NOMO-1 (cell line): Measurements from ENCODE around the gene MED13L.
A peak's percentile ranks its signal among the peaks of the same experiment; 100 is the strongest.

Experiments used
- DNase-seq, 2 experiments: peaks; one replicate each; lab custom pipeline; 2025; ENCODE audit not compliant: unreplicated experiment in 2 of 2; lab: John Stamatoyannopoulos, UW

The MED13L gene

GRCh38 chr12:116101991-116102390, 175.5 kb downstream of the MED13L start:
- DNase-seq, result no peak

DNA sequence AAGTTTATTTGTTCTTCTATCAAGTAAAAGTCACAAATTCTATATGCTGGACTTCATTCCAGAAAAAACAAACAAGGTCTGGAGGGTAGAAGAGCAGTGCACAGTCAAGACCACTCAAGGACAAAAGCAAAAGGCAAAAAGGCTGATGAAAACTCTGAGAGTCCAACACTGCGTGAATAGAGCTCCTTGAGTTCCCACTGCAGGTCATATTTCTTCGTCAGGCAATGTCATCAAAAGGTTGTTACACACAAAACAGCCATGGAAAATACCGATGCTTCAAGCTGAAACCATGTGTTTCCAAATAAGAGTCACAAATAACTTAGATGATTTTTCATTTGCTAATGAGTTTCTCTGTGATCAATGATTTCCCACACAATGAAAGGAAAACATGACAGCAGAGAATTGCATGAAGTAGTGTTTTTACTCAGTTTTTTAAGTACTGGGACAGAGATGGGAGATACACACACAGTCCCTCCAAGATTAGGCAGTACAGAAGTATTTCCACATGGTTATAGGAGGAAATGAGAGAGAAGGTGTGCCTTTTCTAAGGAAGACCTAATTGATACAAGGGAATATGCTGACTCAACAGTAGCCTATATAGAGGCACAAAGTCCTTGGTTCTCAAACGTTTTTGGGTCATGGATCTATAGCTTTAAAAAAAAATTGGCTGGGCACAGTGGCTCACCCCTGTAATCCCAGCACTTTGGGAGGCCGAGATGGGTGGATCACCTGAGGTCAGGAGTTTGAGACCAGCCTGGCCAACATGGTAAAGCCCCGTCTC, 177.7 kb downstream of the MED13L start:
- DNase-seq, result no peak

DNA sequence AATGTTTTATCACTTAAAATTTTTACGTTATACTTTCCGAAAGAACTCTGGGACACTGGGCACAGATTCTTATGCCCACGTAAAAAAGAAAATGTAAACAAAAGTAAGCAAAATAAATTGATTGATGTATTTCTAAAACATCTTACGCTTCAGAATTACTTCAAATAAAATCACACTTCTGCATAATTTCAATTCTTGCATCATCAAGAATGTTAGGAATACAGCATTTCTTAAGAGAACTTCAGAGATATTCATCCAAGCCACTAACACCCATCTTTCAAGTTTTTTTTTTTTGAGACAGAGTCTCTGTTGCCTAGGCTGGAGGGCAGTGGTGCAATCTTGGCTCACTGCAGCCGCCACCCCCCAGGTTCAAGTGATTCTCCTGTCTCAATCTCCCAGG, 180.6 kb downstream of the MED13L start:
- DNase-seq, result no peak

- no peak for DNase-seq
These were observed 183.0 kb downstream of the MED13L start for GRCh38 chr12:116094475-116094874.

DNA sequence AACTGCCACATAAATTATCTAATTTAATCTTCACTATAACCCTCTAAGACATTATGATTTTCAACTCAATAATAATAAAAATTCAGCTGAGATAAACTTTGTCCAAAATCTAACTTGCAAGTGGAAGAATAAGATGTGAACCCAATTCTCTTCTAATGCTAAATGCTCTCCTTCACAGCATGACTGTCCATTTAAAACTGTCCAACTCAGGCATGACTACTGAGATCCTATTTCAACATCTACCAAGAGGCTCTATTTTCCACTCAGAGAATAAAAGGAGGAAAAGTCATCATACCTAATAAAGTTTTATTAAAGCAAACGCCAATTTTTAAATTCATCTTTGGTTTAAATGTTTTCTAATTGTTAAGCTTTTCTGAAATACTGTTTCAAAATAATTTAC, 183.6 kb downstream of the MED13L start:
- no peak for DNase-seq

DNA sequence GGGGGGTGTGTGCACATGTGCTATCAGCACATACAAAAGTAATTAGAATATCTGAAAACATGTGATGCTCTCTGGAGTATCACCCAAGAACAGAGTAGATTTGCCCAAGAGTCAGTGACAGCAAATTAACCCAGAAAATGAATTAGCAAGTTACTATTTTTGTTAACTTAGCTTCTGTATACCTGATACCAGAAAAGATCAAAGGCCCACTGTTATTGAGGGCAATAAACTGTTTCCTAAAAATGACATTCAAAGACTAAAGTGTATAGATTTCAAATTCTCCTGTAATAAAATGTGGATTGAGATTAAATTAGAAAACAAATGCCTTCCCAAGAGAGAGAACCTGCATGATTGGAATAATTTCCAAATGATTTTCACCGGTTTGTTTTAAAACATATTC, 184.7 kb downstream of the MED13L start:
- DNase-seq, result no peak

GRCh38 chr12:116092162-116092561, 185.3 kb downstream of the MED13L start:
- DNase-seq, result no peak

- no peak for DNase-seq
These were observed 185.9 kb downstream of the MED13L start for GRCh38 chr12:116091579-116091978.

DNA sequence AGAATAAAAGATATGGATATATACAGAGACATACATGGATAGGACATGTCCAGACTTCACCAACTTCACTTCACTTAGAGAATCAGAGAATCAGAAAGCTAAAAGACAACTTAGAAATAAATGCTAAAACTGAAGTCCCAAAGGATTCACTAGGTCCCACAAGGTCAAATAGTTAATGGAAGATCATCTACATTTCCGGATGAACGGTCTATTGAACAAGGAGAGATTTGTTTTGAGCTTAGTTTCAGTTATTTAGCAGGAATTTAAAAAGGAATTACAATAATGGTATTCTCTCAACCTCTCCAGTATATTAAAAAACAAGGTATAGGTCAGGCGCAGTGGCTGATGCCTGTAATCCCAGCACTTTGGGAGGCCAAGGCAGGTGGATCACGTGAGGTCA, 187.0 kb downstream of the MED13L start:
- DNase-seq, result no peak

GRCh38 chr12:116089080-116089479, 188.4 kb downstream of the MED13L start:
- no peak for DNase-seq

DNA sequence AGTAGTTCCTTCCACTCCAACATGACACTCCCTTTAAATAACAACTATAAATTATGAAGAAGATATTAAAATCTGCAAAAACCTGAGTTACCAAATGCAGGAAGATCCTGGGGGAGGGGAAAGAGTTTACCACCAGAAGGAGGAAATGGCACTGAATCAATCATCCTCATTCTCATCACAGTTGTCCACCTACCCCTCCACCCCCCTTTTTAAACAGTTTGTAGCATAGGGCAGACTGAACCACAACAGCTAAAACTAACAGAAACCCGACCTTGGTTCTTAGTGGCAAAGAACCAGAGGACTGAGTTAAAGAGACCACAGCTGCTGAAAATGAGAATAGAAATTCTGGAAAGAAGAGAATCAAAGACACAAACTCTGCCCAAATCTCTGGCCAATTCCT, 189.5 kb downstream of the MED13L start:
- peak; percentile 34 to 43 for DNase-seq

- peak in 1 of 2 experiments; percentile 42 for DNase-seq
These were observed 190.1 kb downstream of the MED13L start for GRCh38 chr12:116087399-116087798.

DNA sequence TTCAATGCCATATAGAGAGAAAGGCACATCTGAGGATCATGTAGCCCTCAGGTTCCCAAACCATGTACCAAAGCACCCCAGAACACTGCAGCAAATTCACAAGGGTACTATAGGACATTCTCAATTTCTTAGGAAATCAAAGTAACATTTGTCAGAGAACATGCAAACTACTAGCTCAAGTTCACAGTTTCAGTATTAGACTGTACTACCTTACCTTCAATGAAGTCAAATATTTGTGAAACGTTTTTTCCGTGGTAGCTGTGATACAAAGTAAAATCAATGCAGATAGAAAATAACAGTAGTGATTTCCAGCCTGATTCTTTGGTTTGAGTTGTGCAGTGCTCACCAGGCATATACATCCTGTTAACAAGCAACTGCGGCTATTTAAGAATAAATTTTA, 197.1 kb downstream of the MED13L start:
- DNase-seq, result no peak

DNA sequence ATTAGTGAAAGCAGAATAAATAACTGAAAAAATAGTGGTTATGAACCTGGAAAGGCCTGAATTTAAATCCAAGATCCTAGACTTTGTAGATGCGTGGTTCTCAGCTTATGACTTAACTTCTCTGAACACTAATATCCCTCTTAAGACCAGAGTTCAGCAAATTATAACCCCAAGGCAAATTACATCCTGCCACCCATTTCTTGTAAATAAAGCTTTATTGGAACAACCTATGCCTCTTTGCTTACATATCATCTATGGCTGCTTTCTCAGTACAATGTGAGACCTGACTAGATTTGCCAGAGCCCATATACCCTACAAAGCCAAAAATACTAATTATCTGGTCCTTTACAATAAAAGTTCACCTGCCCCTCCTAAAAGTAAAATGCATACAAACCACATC, 199.1 kb downstream of the MED13L start:
- no peak for DNase-seq

GRCh38 chr12:116077431-116077830, 200.1 kb downstream of the MED13L start:
- DNase-seq, result no peak

DNA sequence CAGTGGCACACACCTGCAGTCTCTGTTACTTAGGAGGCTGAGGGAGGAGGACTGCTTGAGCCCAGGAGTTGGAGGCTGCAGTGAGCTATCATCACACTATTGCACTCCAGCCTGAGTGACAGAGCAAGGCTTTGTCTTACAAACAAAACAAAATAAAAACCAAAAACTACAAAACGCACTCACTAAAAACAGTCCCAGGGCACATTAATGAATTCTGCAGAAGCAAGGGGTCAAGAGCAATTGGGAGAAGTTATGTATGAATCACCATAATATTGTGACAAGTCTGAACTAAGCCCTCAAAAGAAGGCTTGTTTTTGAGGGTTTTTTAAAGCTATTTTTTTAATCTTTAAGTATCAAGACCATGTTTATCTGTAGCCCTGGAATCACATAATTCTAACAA, 201.1 kb downstream of the MED13L start:
- DNase-seq, result no peak

- DNase-seq, result no peak
These were observed 202.8 kb downstream of the MED13L start for GRCh38 chr12:116074686-116075085.

DNA sequence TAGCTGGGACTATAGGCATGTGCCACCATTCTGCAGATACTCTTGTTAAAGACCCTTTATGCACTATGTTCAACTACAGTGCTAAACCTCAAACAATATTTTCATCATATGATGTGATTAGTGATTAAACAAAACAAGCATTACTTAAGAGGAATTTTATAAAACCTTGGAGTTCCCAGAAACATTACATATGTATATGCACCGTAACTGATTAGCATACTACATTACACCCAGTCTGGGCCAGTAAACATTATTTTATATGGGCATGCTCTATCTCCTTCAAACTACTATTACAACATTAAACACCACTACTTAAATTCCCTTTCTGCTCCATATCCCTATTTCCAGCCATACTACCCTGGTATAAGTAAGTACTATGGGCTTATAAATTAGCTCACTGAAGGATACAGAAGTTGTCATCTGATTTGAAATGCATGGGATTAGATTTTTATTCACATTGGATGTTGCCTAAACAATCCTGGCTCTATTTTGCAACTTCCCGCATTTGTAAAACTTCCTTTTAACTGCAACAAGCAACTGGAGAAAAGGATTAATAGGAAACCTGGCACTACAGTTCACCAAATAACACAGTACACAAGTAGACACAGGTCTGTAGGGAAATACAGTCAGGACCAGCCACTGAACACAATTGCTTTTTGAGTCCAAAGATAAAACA, 205.8 kb downstream of the MED13L start:
- no peak for DNase-seq

- no peak for DNase-seq
These were observed 207.0 kb downstream of the MED13L start for GRCh38 chr12:116070444-116070843.

DNA sequence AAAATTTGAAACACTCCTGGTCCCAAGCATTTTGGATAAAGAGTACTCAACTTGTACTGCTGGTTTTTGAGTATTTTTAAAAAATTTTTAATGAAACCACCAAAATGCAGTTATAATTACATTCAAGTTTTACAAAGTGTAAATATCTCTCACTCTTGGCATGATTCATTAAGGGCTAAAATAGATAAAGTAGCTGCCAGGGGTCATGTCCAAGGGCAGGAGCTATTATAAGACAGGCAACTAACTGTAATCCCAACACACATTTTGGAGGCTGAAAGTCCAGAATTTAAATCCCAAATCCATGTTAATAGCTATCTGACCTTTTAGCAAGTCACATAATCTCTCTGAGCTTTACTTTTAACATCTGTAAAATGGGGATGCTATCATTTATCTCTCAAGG, 207.6 kb downstream of the MED13L start:
- DNase-seq, result no peak

DNA sequence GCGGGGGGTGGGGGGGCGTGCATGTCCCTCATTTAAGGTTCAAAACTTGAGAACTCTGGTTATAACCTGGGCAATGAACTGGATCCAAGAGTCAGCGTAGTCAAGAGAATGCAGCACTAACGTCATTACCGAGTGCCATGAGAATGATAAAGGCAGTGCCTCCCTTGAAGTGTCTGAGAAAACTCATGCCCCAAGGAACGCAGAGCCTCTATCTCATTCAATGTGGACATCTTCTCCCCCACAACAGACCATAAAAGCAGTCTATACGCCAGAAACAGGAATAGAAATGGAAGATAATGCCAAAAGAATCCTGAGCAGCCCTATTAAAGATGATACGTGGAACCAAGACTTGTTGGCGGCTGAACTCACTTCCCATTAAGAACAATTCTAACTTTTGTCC, 208.6 kb downstream of the MED13L start:
- no peak for DNase-seq

- no peak for DNase-seq
These were observed 209.1 kb downstream of the MED13L start for GRCh38 chr12:116068371-116068770.
